ENCODE results near the gene ZNF862. TPM values are rescaled to one million over a fixed set of nuclear protein-coding genes. Genes with fewer than 3 reads are reported as not detected.

Gene ZNF862
- total RNA-seq, 1 donor from 2014 or later: 27.4 TPM

- H3K9me3 Mint-ChIP-seq: no peaks in the 10 kb centered on the region
- H3K36me3 Mint-ChIP-seq: no peaks in the 10 kb centered on the region
- no peaks in the 10 kb centered on the region for H3K4me1 Mint-ChIP-seq
- H3K4me3 Mint-ChIP-seq: no peak overlapping the region
- TF ChIP-seq CTCF (IDR thresholded peaks at IDR 0.05; ENCODE audit: unreplicated experiment): no peak
- peaks cover 6% of the 10 kb centered on the region for H3K27me3 Mint-ChIP-seq (ENCODE audit: low read depth)
- no peak overlapping the region for H3K27ac Mint-ChIP-seq
- no peak for DNase-seq (ENCODE audit: low spot score in 2 of 2, unreplicated experiment in 2 of 2)
These were observed 26.2 kb upstream of the ZNF862 start for GRCh38 chr7:149811831-149812490.

GRCh38 chr7:149813254-149814035, 24.7 kb upstream of the ZNF862 start:
- H3K27ac Mint-ChIP-seq: no peak overlapping the region
- H3K4me3 Mint-ChIP-seq: no peak overlapping the region
- no peak for TF ChIP-seq CTCF (IDR thresholded peaks at IDR 0.05; ENCODE audit: unreplicated experiment)
- H3K9me3 Mint-ChIP-seq: no peaks in the 10 kb centered on the region
- peaks cover 3% of the 10 kb centered on the region for H3K27me3 Mint-ChIP-seq (ENCODE audit: low read depth)
- DNase-seq (ENCODE audit: low spot score in 2 of 2, unreplicated experiment in 2 of 2): no peak
- no peaks in the 10 kb centered on the region for H3K36me3 Mint-ChIP-seq
- no peaks in the 10 kb centered on the region for H3K4me1 Mint-ChIP-seq

GRCh38 chr7:149814494-149814893, 23.7 kb upstream of the ZNF862 start:
- Mint-ChIP-seq H3K4me1 (no peaks in the 10 kb centered on the region), H3K4me3 (no peak overlapping the region), H3K27me3 (ENCODE audit: low read depth) (peaks cover 3% of the 10 kb centered on the region), H3K9me3 (no peaks in the 10 kb centered on the region), H3K27ac (no peak overlapping the region), H3K36me3 (no peaks in the 10 kb centered on the region)
- TF ChIP-seq CTCF (IDR thresholded peaks at IDR 0.05; ENCODE audit: unreplicated experiment): no peak
- DNase-seq (ENCODE audit: low spot score in 2 of 2, unreplicated experiment in 2 of 2): no peak

GRCh38 chr7:149815121-149815520, 23.1 kb upstream of the ZNF862 start:
- Mint-ChIP-seq H3K36me3 (no peaks in the 10 kb centered on the region), H3K27ac (no peak overlapping the region), H3K27me3 (ENCODE audit: low read depth) (no peaks in the 10 kb centered on the region), H3K4me3 (no peak overlapping the region), H3K9me3 (no peaks in the 10 kb centered on the region), H3K4me1 (no peaks in the 10 kb centered on the region)
- TF ChIP-seq CTCF (IDR thresholded peaks at IDR 0.05; ENCODE audit: unreplicated experiment): no peak
- DNase-seq (ENCODE audit: low spot score in 2 of 2, unreplicated experiment in 2 of 2): no peak

GRCh38 chr7:149815661-149816266, 22.4 kb upstream of the ZNF862 start:
- no peak overlapping the region for H3K27ac Mint-ChIP-seq
- H3K36me3 Mint-ChIP-seq: no peaks in the 10 kb centered on the region
- DNase-seq (ENCODE audit: low spot score in 2 of 2, unreplicated experiment in 2 of 2): no peak
- H3K27me3 Mint-ChIP-seq (ENCODE audit: low read depth): no peaks in the 10 kb centered on the region
- no peak for TF ChIP-seq CTCF (IDR thresholded peaks at IDR 0.05; ENCODE audit: unreplicated experiment)
- H3K4me3 Mint-ChIP-seq: no peak overlapping the region
- H3K4me1 Mint-ChIP-seq: no peaks in the 10 kb centered on the region
- no peaks in the 10 kb centered on the region for H3K9me3 Mint-ChIP-seq
